H1 (cell line): ENCODE measurements around the gene STARD7. TPM values are rescaled to one million over a fixed set of nuclear protein-coding genes. Genes with fewer than 3 reads are reported as not detected.
A peak's percentile ranks its signal among the peaks of the same experiment; 100 is the strongest.

Experiments
- CTCF ChIA-PET: fragments of 300-600 bp; sonication (Branson Sonifier 250); formaldehyde crosslinking; loops from one replicate; lab custom pipeline; 2021; ENCODE audit not compliant: partially characterized antibody; lab: Charles Lee
- POLR2A ChIA-PET: fragments of 300-600 bp; sonication (Branson Sonifier 250); formaldehyde crosslinking; loops from one replicate; lab custom pipeline; 2021; ENCODE audit warnings: inconsistent platforms; ENCODE audit not compliant: partially characterized antibody; lab: Charles Lee
- DNase-seq, 2 experiments: peaks; one replicate each; pipeline versions ENCODE4 v3.0.0 to v3.0.0-alpha.2; 2010 to 2022; ENCODE audit warnings: low spot score in 2 of 2, low read depth in 1 of 2, mixed read lengths in 1 of 2
- FAIRE-seq: peaks from 2 replicates; lab custom pipeline; 2011; peaks lifted over from hg19 to GRCh38; lab: Jason Lieb, UNC
- H2AFZ ChIP-seq: 2 replicates; pipeline ENCODE4 v1.8.1; 2012; ENCODE audit warnings: low read length, inconsistent platforms
- H2AK5ac ChIP-seq: 2 replicates; pipeline ENCODE4 v1.6.1; 2013; ENCODE audit warnings: low read depth, low read length
- H2BK120ac ChIP-seq: replicated peaks from 2 replicates; pipeline ENCODE3; 2013; ENCODE audit warnings: low read depth, low read length, inconsistent platforms
- H2BK12ac ChIP-seq: 2 replicates; pipeline ENCODE4 v1.6.1; 2013; ENCODE audit warnings: low read depth, low read length
- H2BK15ac ChIP-seq: 2 replicates; pipeline ENCODE4 v1.6.1; 2013; ENCODE audit warnings: low read length
- H2BK20ac ChIP-seq: 2 replicates; pipeline ENCODE4 v1.6.1; 2013; ENCODE audit warnings: low read length
- H2BK5ac ChIP-seq: 2 replicates; pipeline ENCODE4 v1.6.1; 2013; ENCODE audit warnings: low read depth, low read length
- H3K14ac ChIP-seq: 2 replicates; pipeline ENCODE4 v1.6.1; 2013; ENCODE audit warnings: inconsistent platforms; ENCODE audit not compliant: insufficient read length
- H3K18ac ChIP-seq: 2 replicates; pipeline ENCODE4 v1.6.1; 2013; ENCODE audit warnings: low read length; ENCODE audit errors: extremely low read depth
- H3K23ac ChIP-seq: 2 replicates; pipeline ENCODE4 v1.6.1; 2013; ENCODE audit warnings: inconsistent platforms; ENCODE audit not compliant: insufficient read length
- H3K23me2 ChIP-seq: 2 replicates; pipeline ENCODE4 v1.6.1; 2013; ENCODE audit warnings: low read depth, low read length
- H3K27ac ChIP-seq: 2 replicates; pipeline ENCODE4 v1.6.1; 2011; ENCODE audit warnings: low read depth, low read length, inconsistent platforms
- H3K27me3 ChIP-seq, 4 experiments: replicated peaks in 1 of 4; 1 replicate in 1 of 4; 2 replicates in 3 of 4; pipeline versions ENCODE4 v1.6.1 to v1.8.1; 2011 to 2013; ENCODE audit warnings: low read length in 3 of 4, mild to moderate bottlenecking in 3 of 4, inconsistent platforms in 2 of 4, mixed read lengths in 2 of 4, moderate library complexity in 1 of 4; ENCODE audit not compliant: control insufficient read depth in 3 of 4, insufficient read depth in 3 of 4; ENCODE audit errors: extremely low read depth in 1 of 4
- H3K36me3 ChIP-seq, 4 experiments: 2 replicates each; pipeline versions ENCODE4 v1.6.1 to v1.8.1; 2011 to 2013; ENCODE audit warnings: mild to moderate bottlenecking in 4 of 4, low read length in 3 of 4, moderate library complexity in 2 of 4, control low read depth in 1 of 4, inconsistent platforms in 1 of 4; ENCODE audit not compliant: insufficient read depth in 4 of 4, control insufficient read depth in 2 of 4
- H3K4ac ChIP-seq: replicated peaks from 2 replicates; pipeline ENCODE3; 2013; ENCODE audit warnings: low read length, low read depth, mixed read lengths, inconsistent platforms; ENCODE audit not compliant: insufficient read length
- H3K4me1 ChIP-seq, 4 experiments: replicated peaks in 1 of 4; 1 replicate in 1 of 4; 2 replicates in 3 of 4; pipeline versions ENCODE4 v1.6.1 to v1.8.1; 2011 to 2013; ENCODE audit warnings: low read length in 3 of 4, inconsistent platforms in 2 of 4, mixed read lengths in 1 of 4; ENCODE audit not compliant: insufficient read depth in 4 of 4, control insufficient read depth in 3 of 4
- H3K4me2 ChIP-seq, 2 experiments: 2 replicates each; pipeline versions ENCODE4 v1.6.1 to v1.8.1; 2011 to 2013; ENCODE audit warnings: low read depth in 2 of 2, low read length in 2 of 2, control low read depth in 1 of 2, inconsistent platforms in 1 of 2, mild to moderate bottlenecking in 1 of 2; ENCODE audit not compliant: insufficient read depth in 1 of 2
- H3K4me3 ChIP-seq, 4 experiments: fragments of 200-600, 300-600 bp in 1 of 4; sonication (generic), shearing (Covaris generic), sonication (Bioruptor Twin) in 1 of 4; 2 replicates each; pipeline versions ENCODE4 v1.5.1 to v1.8.1; 2011 to 2016; ENCODE audit warnings: low read length in 4 of 4, low read depth in 3 of 4, control low read depth in 2 of 4, inconsistent platforms in 2 of 4, mild to moderate bottlenecking in 2 of 4, mixed read lengths in 1 of 4, moderate library complexity in 1 of 4; ENCODE audit not compliant: insufficient read depth in 2 of 4; ENCODE audit errors: extremely low read depth in 1 of 4
- H3K56ac ChIP-seq: replicated peaks from 2 replicates; pipeline ENCODE3; 2013; ENCODE audit warnings: low read depth, mild to moderate bottlenecking, mixed read lengths, low read length, inconsistent platforms; ENCODE audit not compliant: insufficient read length
- H3K79me1 ChIP-seq: 2 replicates; pipeline ENCODE4 v1.6.1; 2013; ENCODE audit warnings: low read depth, low read length, control low read depth
- H3K79me2 ChIP-seq, 2 experiments: 2 replicates each; pipeline versions ENCODE4 v1.6.1 to v1.8.1; 2012 to 2013; ENCODE audit warnings: low read length in 2 of 2, mild to moderate bottlenecking in 2 of 2, inconsistent platforms in 1 of 2; ENCODE audit not compliant: insufficient read depth in 2 of 2, control insufficient read depth in 1 of 2
- H3K9ac ChIP-seq, 4 experiments: replicated peaks in 1 of 4; 1 replicate in 1 of 4; 2 replicates in 3 of 4; pipeline versions ENCODE4 v1.6.1 to v1.8.1; 2011 to 2013; ENCODE audit warnings: low read depth in 3 of 4, low read length in 3 of 4, control low read depth in 2 of 4, mild to moderate bottlenecking in 2 of 4, moderate library complexity in 2 of 4, inconsistent platforms in 1 of 4; ENCODE audit errors: extremely low read depth in 1 of 4
- H3K9me3 ChIP-seq, 2 experiments: 2 replicates each; pipeline versions ENCODE4 v1.6.1 to v1.8.1; 2012 to 2013; ENCODE audit warnings: mild to moderate bottlenecking in 2 of 2, moderate library complexity in 2 of 2, control low read depth in 1 of 2, inconsistent platforms in 1 of 2, low read depth in 1 of 2, low read length in 1 of 2, mixed read lengths in 1 of 2; ENCODE audit not compliant: insufficient read depth in 2 of 2
- H4K20me1 ChIP-seq, 2 experiments: replicated peaks in 1 of 2; 2 replicates each; pipeline versions ENCODE3 to v1.8.1; 2011 to 2013; ENCODE audit warnings: inconsistent platforms in 2 of 2, low read length in 2 of 2, mild to moderate bottlenecking in 1 of 2; ENCODE audit not compliant: insufficient read depth in 2 of 2, control insufficient read depth in 1 of 2
- H4K5ac ChIP-seq: 2 replicates; pipeline ENCODE4 v1.6.1; 2013; ENCODE audit warnings: low read length, low read depth, mixed read lengths, inconsistent platforms; ENCODE audit not compliant: insufficient read length
- H4K8ac ChIP-seq: 2 replicates; pipeline ENCODE4 v1.8.0; 2013; ENCODE audit warnings: mild to moderate bottlenecking, moderate library complexity, low read length, inconsistent platforms; ENCODE audit not compliant: insufficient read depth; ENCODE audit errors: extremely low read depth
- H4K91ac ChIP-seq: replicated peaks from 2 replicates; pipeline ENCODE3; 2013; ENCODE audit warnings: low read length, mixed read lengths, inconsistent platforms; ENCODE audit not compliant: insufficient read length
- ASH2L ChIP-seq: fragments of 200-600, 300-600 bp; sonication (generic); IDR thresholded peaks from one replicate; pipeline ENCODE4 v1.7.1; 2017; ENCODE audit warnings: low read length
- CBX5 ChIP-seq: fragments of 300-800, 300-1000 bp; sonication (generic); IDR thresholded peaks from 2 replicates; pipeline ENCODE4 v1.7.1; 2016; ENCODE audit warnings: antibody characterized with exemption, low read length, low read depth
- CEBPB ChIP-seq: IDR thresholded peaks from 2 replicates; pipeline ENCODE4 v1.6.1; 2012; ENCODE audit warnings: low read depth, low read length
- CHD1 ChIP-seq: IDR thresholded peaks from 2 replicates; pipeline ENCODE4 v1.6.1; 2012; ENCODE audit warnings: low read depth, low read length, improper control_type of control experiment
- CREB1 ChIP-seq: IDR thresholded peaks from 2 replicates; pipeline ENCODE4 v1.6.1; 2012; ENCODE audit warnings: inconsistent platforms
- HDAC6 ChIP-seq: IDR thresholded peaks from one replicate; pipeline ENCODE4 v1.7.1; 2012; ENCODE audit warnings: low read depth, mild to moderate bottlenecking, inconsistent platforms, low read length, moderate library complexity
- JUN ChIP-seq: IDR thresholded peaks from 2 replicates; pipeline ENCODE4 v1.6.1; 2011; ENCODE audit warnings: low read depth, mild to moderate bottlenecking, improper control_type of control experiment, low read length
- JUND ChIP-seq: IDR thresholded peaks from 2 replicates; pipeline ENCODE4 v1.6.1; 2011; ENCODE audit warnings: mild to moderate bottlenecking, improper control_type of control experiment, low read length
- KDM1A ChIP-seq: fragments of 200-600, 300-600 bp; sonication (generic); IDR thresholded peaks from 2 replicates; pipeline ENCODE4 v1.7.1; 2016; ENCODE audit warnings: mild to moderate bottlenecking, low read length, borderline replicate concordance
- POLR2A ChIP-seq, 2 experiments: IDR thresholded peaks; 1 replicate in 1 of 2; 2 replicates in 1 of 2; pipeline ENCODE4 v1.6.1; 2011; ENCODE audit warnings: low read depth in 2 of 2, low read length in 2 of 2, mild to moderate bottlenecking in 2 of 2; ENCODE audit errors: control extremely low read depth in 1 of 2
- SAP30 ChIP-seq: fragments of 300-600 bp; sonication (generic); IDR thresholded peaks from 2 replicates; pipeline ENCODE4 v1.7.1; 2012; ENCODE audit warnings: low read length, moderate library complexity, mild to moderate bottlenecking, inconsistent platforms; ENCODE audit not compliant: insufficient read depth, insufficient replicate concordance
- SP1 ChIP-seq: IDR thresholded peaks from 2 replicates; pipeline ENCODE4 v1.6.1; 2011; ENCODE audit warnings: low read depth, low read length
- SP4 ChIP-seq: IDR thresholded peaks from 2 replicates; pipeline ENCODE4 v1.6.1; 2012; ENCODE audit warnings: low read length, inconsistent platforms
- USF2 ChIP-seq: IDR thresholded peaks from 2 replicates; pipeline ENCODE4 v1.6.1; 2011; ENCODE audit warnings: low read length, improper control_type of control experiment
- polyA plus RNA-seq, 7 experiments: library from polyadenylated mRNA; depleted of rRNA in 3 of 7; stranded (reverse) in 5 of 7; unstranded in 2 of 7; fragments of >200 nt in 5 of 7; fragments of 200-250 nt in 2 of 7; gene quantifications; 1 replicate in 5 of 7; 2 replicates in 1 of 7; 4 replicates in 1 of 7; pipeline versions ENCODE4 v1.2.1 to v1.2.3, GENCODE V29; 2011 to 2013; ENCODE audit warnings: missing spikeins in 2 of 7, mixed read lengths in 2 of 7
- total RNA-seq: library from RNA; stranded (reverse); fragmentation: NEBNext Ultra II Directional; extraction: Animal tissue kit (Norgen Biotek cat#: 25700); gene quantifications from 2 replicates; pipeline ENCODE4 v1.2.1, GENCODE V29; 2021
- TF ChIP-seq, protein P1 (sequence below): IDR thresholded peaks from 2 replicates; pipeline ENCODE4 v1.6.1; 2012; ENCODE audit warnings: inconsistent platforms

Gene STARD7
- total and polyA plus RNA-seq, 2 of the 8 experiments (the other 6 are each of a cell fraction or from before 2014, with no cell fraction given), result 89.1 to 200 TPM

DNA sequence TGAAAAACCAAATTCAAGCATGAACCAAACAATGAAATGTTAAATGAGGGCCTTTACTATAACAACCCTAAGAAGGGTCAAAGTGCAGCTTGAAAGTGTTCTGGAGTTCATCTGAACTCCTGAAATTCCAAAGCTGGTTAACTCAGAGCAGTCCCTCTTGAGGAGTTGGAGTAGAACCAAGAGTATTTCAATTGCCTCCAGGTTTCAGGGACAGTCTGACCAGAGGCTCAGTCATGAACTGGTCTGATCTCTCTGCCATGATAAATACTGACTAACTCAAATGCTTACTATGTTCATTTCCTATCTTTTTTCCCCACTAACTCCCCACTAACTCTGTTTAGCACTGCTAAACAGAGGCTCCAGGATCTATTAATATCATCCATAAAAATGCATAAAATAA is 2.7 kb downstream of the STARD7 start:
- FAIRE-seq (no peak), DNase-seq (no peak)
- Histone ChIP-seq H3K9ac (no peak overlapping the region), H2BK20ac (no peak overlapping the region), H2BK15ac (no peak overlapping the region), H2AK5ac (no peak overlapping the region), H3K4ac (no peak overlapping the region), H3K4me3 (peak overlapping the region in 1 of 4 experiments; percentile 32; a peak in 1 of 8 replicates), H2BK5ac (no peak overlapping the region), H3K18ac (no peak overlapping the region), H3K27ac (no peak overlapping the region), H2AFZ (no peak overlapping the region), H3K9me3 (no peaks in the 10 kb centered on the region), H3K4me1 (peaks cover 4 to 11% (median 7%) of the 10 kb centered on the region in 4 experiments; a peak in 5 of 7 replicates), H4K91ac (no peak overlapping the region), H2BK120ac (no peak overlapping the region), H3K23ac (no peak overlapping the region), H4K5ac (no peak overlapping the region), H4K20me1 (peaks cover 28 to 38% of the 10 kb centered on the region in 2 experiments), H2BK12ac (no peak overlapping the region), H3K79me2 (peaks cover 51 to 77% of the 10 kb centered on the region in 2 experiments), H3K4me2 (peak overlapping the region; percentile 47 to 91), H3K14ac (no peak overlapping the region), H3K36me3 (no peaks in the 10 kb centered on the region), H4K8ac (no peak overlapping the region), H3K56ac (no peak overlapping the region), H3K27me3 (no peaks in the 10 kb centered on the region), H3K23me2 (peaks cover 8% of the 10 kb centered on the region; the same call in 1 of the 2 replicates), H3K79me1 (peaks cover 3% of the 10 kb centered on the region; the same call in 1 of the 2 replicates)
- ChIA-PET CTCF (no interaction called here), POLR2A (no interaction called here)
- TF ChIP-seq CEBPB (no peak), SAP30 (no peak), JUN (no peak), HDAC6 (no peak), CREB1 (no peak), USF2 (no peak), SP4 (no peak), POLR2A (IDR thresholded peaks at IDR 0.05; ENCODE audit: control extremely low read depth in 1 of 2, low read depth in 2 of 2, low read length in 2 of 2) (no peak), CHD1 (no peak), SP1 (no peak), KDM1A (no peak), ASH2L (no peak), CBX5 (no peak), JUND (no peak)
- TF ChIP-seq, protein P1, sequence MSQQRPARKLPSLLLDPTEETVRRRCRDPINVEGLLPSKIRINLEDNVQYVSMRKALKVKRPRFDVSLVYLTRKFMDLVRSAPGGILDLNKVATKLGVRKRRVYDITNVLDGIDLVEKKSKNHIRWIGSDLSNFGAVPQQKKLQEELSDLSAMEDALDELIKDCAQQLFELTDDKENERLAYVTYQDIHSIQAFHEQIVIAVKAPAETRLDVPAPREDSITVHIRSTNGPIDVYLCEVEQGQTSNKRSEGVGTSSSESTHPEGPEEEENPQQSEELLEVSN, result no peak
